Gastrocnemius medialis (tissue), 4 donors: ENCODE results near the gene SLC1A7. TPM values are rescaled to one million over a fixed set of nuclear protein-coding genes. Genes with fewer than 3 reads are reported as not detected.

Experiments used
- ATAC-seq, 2 donors: fragments of 150-250 bp; one replicate each; pipeline ENCODE4 v1.9.1; 2016
- DNase-seq, 2 donors: peaks; one replicate each; pipeline ENCODE4 v3.0.0-alpha.2; 2019
- H3K27ac ChIP-seq, 4 donors: fragments of 200-600 bp; sonication (generic); 1 replicate in 1 of 4; 2 replicates in 3 of 4; pipeline ENCODE4 v1.5.1; 2016 to 2018; ENCODE audit warnings: mild to moderate bottlenecking in 2 of 4, moderate library complexity in 1 of 4
- H3K27me3 ChIP-seq, 3 donors: fragments of 200-600 bp; sonication (generic) in 2 of 3; 1 replicate in 1 of 3; 2 replicates in 2 of 3; pipeline versions ENCODE4 v1.5.1 to v1.6.0; 2016 to 2019; ENCODE audit warnings: mild to moderate bottlenecking in 1 of 3, moderate library complexity in 1 of 3
- H3K36me3 ChIP-seq, 2 donors: fragments of 200-600 bp; sonication (generic) in 1 of 2; one replicate each; pipeline ENCODE4 v1.5.1; 2017 to 2018
- H3K4me1 ChIP-seq, 2 donors: fragments of 200-600 bp; sonication (generic) in 1 of 2; one replicate each; pipeline ENCODE4 v1.5.1; 2016 to 2017; ENCODE audit warnings: mild to moderate bottlenecking in 2 of 2
- H3K4me3 ChIP-seq, 4 donors: fragments of 200-600 bp; sonication (generic) in 3 of 4; 1 replicate in 1 of 4; 2 replicates in 3 of 4; pipeline ENCODE4 v1.5.1; 2016 to 2019; ENCODE audit warnings: mild to moderate bottlenecking in 2 of 4
- H3K9me3 ChIP-seq, 3 donors: fragments of 200-600 bp; sonication (generic) in 2 of 3; 1 replicate in 1 of 3; 2 replicates in 2 of 3; pipeline ENCODE4 v1.5.1; 2016 to 2019
- POLR2A ChIP-seq, 2 donors: fragments of 450-650 bp; IDR thresholded peaks; one replicate each; pipeline ENCODE4 v1.6.1; 2017; ENCODE audit warnings: antibody characterized with exemption in 2 of 2, mild to moderate bottlenecking in 2 of 2, moderate library complexity in 2 of 2
- in situ Hi-C, 4 donors: fragments of 200-750 bp; cut with MboI; loops; one replicate each; pipeline versions ENCODE4 v1.15.0 to v1.8.0; 2017; ENCODE audit warnings: low sequenced_read_pairs in 4 of 4
- intact Hi-C: fragments of 100-400 bp; cut with DNase I; formaldehyde crosslinking; loops from one replicate; pipeline ENCODE4 v1.15.1; 2023; ENCODE audit warnings: low total_unique reads
- total RNA-seq, 4 donors: library from RNA; depleted of rRNA; stranded (reverse); fragments of >200 nt; gene quantifications; one replicate each; pipeline versions ENCODE4 v1.1.0 to v1.2.3, GENCODE V29; 2016
- TF ChIP-seq, protein P1 (sequence below), 5 experiments: fragments of 450-650 bp in 3 of 5; fragments of 200-600 bp in 2 of 5; sonication (generic) in 2 of 5; IDR thresholded peaks in 4 of 5; conservative IDR thresholded peaks in 1 of 5; 1 replicate in 4 of 5; 2 replicates in 1 of 5; pipeline ENCODE4 v1.5.1; 2016 to 2019; ENCODE audit warnings: antibody characterized with exemption in 5 of 5, mild to moderate bottlenecking in 3 of 5, moderate library complexity in 3 of 5

SLC1A7 gene
- total RNA-seq, 4 donors from 2014 or later: 0.24 to 1.1 (median 0.25) TPM; not detected in 1

- TF ChIP-seq POLR2A (IDR thresholded peaks at IDR 0.05): no peak
- TF ChIP-seq, protein P1, sequence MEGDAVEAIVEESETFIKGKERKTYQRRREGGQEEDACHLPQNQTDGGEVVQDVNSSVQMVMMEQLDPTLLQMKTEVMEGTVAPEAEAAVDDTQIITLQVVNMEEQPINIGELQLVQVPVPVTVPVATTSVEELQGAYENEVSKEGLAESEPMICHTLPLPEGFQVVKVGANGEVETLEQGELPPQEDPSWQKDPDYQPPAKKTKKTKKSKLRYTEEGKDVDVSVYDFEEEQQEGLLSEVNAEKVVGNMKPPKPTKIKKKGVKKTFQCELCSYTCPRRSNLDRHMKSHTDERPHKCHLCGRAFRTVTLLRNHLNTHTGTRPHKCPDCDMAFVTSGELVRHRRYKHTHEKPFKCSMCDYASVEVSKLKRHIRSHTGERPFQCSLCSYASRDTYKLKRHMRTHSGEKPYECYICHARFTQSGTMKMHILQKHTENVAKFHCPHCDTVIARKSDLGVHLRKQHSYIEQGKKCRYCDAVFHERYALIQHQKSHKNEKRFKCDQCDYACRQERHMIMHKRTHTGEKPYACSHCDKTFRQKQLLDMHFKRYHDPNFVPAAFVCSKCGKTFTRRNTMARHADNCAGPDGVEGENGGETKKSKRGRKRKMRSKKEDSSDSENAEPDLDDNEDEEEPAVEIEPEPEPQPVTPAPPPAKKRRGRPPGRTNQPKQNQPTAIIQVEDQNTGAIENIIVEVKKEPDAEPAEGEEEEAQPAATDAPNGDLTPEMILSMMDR (IDR thresholded peaks at IDR 0.05 in 4 of 5, conservative IDR thresholded peaks at IDR 0.05 in 1 of 5): no peak
- H3K27ac ChIP-seq: no peak overlapping the region
- H3K27me3 ChIP-seq: no peaks in the 10 kb centered on the region
- intact Hi-C loops: no loop called here
- in situ Hi-C loops: no loop called here
- DNase-seq (no peak), ATAC-seq (no peak)
- no peaks in the 10 kb centered on the region for H3K4me1 ChIP-seq
- no peaks in the 10 kb centered on the region for H3K36me3 ChIP-seq
- no peaks in the 10 kb centered on the region for H3K9me3 ChIP-seq
- H3K4me3 ChIP-seq: no peak overlapping the region
Observed at GRCh38 chr1:53079251-53079650, 63.2 kb downstream of the SLC1A7 start.

- in situ Hi-C loops: no loop called here
- TF ChIP-seq, protein P1 (IDR thresholded peaks at IDR 0.05 in 4 of 5, conservative IDR thresholded peaks at IDR 0.05 in 1 of 5): no peak
- no peak for TF ChIP-seq POLR2A (IDR thresholded peaks at IDR 0.05)
- no peaks in the 10 kb centered on the region for H3K4me1 ChIP-seq
Observed at GRCh38 chr1:53078333-53079101, 63.9 kb downstream of the SLC1A7 start.

DNA sequence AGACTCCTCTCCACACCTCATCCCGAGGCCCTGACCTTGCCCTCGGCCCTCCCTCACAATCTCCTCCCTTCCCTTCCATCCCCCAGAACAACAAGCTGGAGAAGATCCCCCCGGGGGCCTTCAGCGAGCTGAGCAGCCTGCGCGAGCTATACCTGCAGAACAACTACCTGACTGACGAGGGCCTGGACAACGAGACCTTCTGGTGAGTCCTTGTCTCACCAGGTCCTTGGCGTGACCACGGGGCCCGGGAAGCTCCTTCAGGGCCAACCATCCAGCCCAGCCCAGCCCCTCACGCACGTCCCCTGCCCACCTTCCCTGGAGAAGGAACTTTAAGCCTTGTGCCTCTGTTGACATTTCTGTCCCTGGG is 64.9 kb downstream of the SLC1A7 start:
- H3K27ac ChIP-seq: no peak overlapping the region
- in situ Hi-C loops (no loop called here), intact Hi-C loops (no loop called here)
- TF ChIP-seq, protein P1 (IDR thresholded peaks at IDR 0.05 in 4 of 5, conservative IDR thresholded peaks at IDR 0.05 in 1 of 5): no peak
- no peak for TF ChIP-seq POLR2A (IDR thresholded peaks at IDR 0.05)
- no peaks in the 10 kb centered on the region for H3K36me3 ChIP-seq
- no peaks in the 10 kb centered on the region for H3K4me1 ChIP-seq
- H3K9me3 ChIP-seq: no peaks in the 10 kb centered on the region
- H3K27me3 ChIP-seq: no peaks in the 10 kb centered on the region
- no peak overlapping the region for H3K4me3 ChIP-seq
- DNase-seq (no peak), ATAC-seq (no peak)

More at GRCh38 chr1:53078333-53079101, 63.9 kb downstream of the SLC1A7 start:
- Histone ChIP-seq H3K36me3 (no peaks in the 10 kb centered on the region), H3K4me3 (no peak overlapping the region), H3K9me3 (no peaks in the 10 kb centered on the region), H3K27me3 (no peaks in the 10 kb centered on the region), H3K27ac (no peak overlapping the region)
- intact Hi-C loops: no loop called here
- ATAC-seq (no peak), DNase-seq (no peak)

GRCh38 chr1:53076721-53077598 is 65.5 kb downstream of the SLC1A7 start:
- ATAC-seq (no peak), DNase-seq (no peak)
- Histone ChIP-seq H3K9me3 (no peaks in the 10 kb centered on the region), H3K27me3 (no peaks in the 10 kb centered on the region), H3K27ac (no peak overlapping the region), H3K4me1 (no peaks in the 10 kb centered on the region), H3K36me3 (no peaks in the 10 kb centered on the region), H3K4me3 (no peak overlapping the region)
- intact Hi-C loops (no loop called here), in situ Hi-C loops (no loop called here)
- TF ChIP-seq POLR2A (IDR thresholded peaks at IDR 0.05): no peak
- TF ChIP-seq, protein P1 (IDR thresholded peaks at IDR 0.05 in 4 of 5, conservative IDR thresholded peaks at IDR 0.05 in 1 of 5): no peak
